GM12878 (cell line): Measurements from ENCODE around the gene OLIG2. TPM values are rescaled to one million over a fixed set of nuclear protein-coding genes. Genes with fewer than 3 reads are reported as not detected.

Source experiments
- ATAC-seq: fragments of 200-7000 bp; cut with Tn5 transposase; 3 replicates; pipeline ENCODE4 v1.9.1; 2020; ENCODE audit warnings: mild to moderate bottlenecking, moderate library complexity
- BruUV-seq: library from RNA; stranded (reverse); fragments of 400-500 nt; replicated peaks from 2 replicates; lab custom pipeline; 2021; lab: Mats Ljungman, UMichigan
- CTCF ChIA-PET: fragments of 300-600 bp; sonication (Branson Sonifier 250); formaldehyde crosslinking; extraction: SDS; loops from one replicate; lab custom pipeline; 2021; ENCODE audit warnings: inconsistent platforms; lab: Yijun Ruan, JAX
- POLR2A ChIA-PET: fragments of 350-600 bp; formaldehyde crosslinking; extraction: SDS; loops from one replicate; lab custom pipeline; 2021; ENCODE audit warnings: inconsistent platforms; lab: Charles Lee
- RAD21 ChIA-PET: fragments of 300-600 bp; sonication (Branson Sonifier 250); formaldehyde crosslinking; loops from one replicate; lab custom pipeline; 2023; ENCODE audit warnings: antibody characterized with exemption; ENCODE audit not compliant: unreplicated experiment; lab: Charles Lee
- SMC1A ChIA-PET: fragments of 300-600 bp; sonication (Branson Sonifier 250); formaldehyde crosslinking; loops from one replicate; lab custom pipeline; 2023; ENCODE audit not compliant: unreplicated experiment, uncharacterized antibody; lab: Charles Lee
- DNase-seq: peaks from one replicate; pipeline ENCODE4 v3.0.0-alpha.2; 2011; ENCODE audit warnings: low read depth, low spot score
- FAIRE-seq: peaks from 3 replicates; lab custom pipeline; 2011; peaks lifted over from hg19 to GRCh38; lab: Jason Lieb, UNC
- H2AFZ ChIP-seq: 2 replicates; pipeline ENCODE4 v1.6.0; 2011; ENCODE audit warnings: low read depth, low read length, control low read depth; ENCODE audit not compliant: control insufficient read depth
- H3K27ac ChIP-seq: 2 replicates; pipeline ENCODE4 v1.5.1; 2011; ENCODE audit warnings: control low read depth; ENCODE audit not compliant: control insufficient read depth, insufficient read depth
- H3K27me3 ChIP-seq, 2 experiments: replicated peaks in 1 of 2; 2 replicates each; pipeline versions ENCODE4 v1.6.0 to v1.6.1; 2011; ENCODE audit warnings: low read length in 1 of 2; ENCODE audit not compliant: control insufficient read depth in 2 of 2, insufficient read depth in 2 of 2
- H3K36me3 ChIP-seq, 2 experiments: 2 replicates each; pipeline ENCODE4 v1.5.1; 2011; ENCODE audit warnings: low read length in 1 of 2; ENCODE audit not compliant: control insufficient read depth in 2 of 2, insufficient read depth in 2 of 2
- H3K4me1 ChIP-seq: 2 replicates; pipeline ENCODE4 v1.6.1; 2011; ENCODE audit warnings: mild to moderate bottlenecking, low read length, moderate library complexity, mixed read lengths; ENCODE audit not compliant: control insufficient read depth, insufficient read depth
- H3K4me2 ChIP-seq: 2 replicates; pipeline ENCODE4 v1.6.0; 2011; ENCODE audit warnings: control low read depth; ENCODE audit not compliant: control insufficient read depth, insufficient read depth
- H3K4me3 ChIP-seq: fragments of 200-600 bp; sonication (generic); 2 replicates; pipeline ENCODE4 v1.5.1; 2016
- H3K79me2 ChIP-seq: 2 replicates; pipeline ENCODE4 v1.6.0; 2011; ENCODE audit warnings: low read length; ENCODE audit not compliant: control insufficient read depth, insufficient read depth
- H3K9ac ChIP-seq: 2 replicates; pipeline ENCODE4 v1.8.0; 2011; ENCODE audit warnings: low read length, control low read depth, mixed read lengths; ENCODE audit not compliant: control insufficient read depth, insufficient read depth
- H3K9me3 ChIP-seq: replicated peaks from 3 replicates; pipeline ENCODE4 v1.5.1; 2011; ENCODE audit warnings: mild to moderate bottlenecking, low read length; ENCODE audit not compliant: control insufficient read depth, insufficient read depth
- H4K20me1 ChIP-seq: 2 replicates; pipeline ENCODE4 v1.6.0; 2011; ENCODE audit not compliant: control insufficient read depth, insufficient read depth
- CREM ChIP-seq: IDR thresholded peaks from 2 replicates; pipeline ENCODE4 v1.6.1; 2014; ENCODE audit warnings: antibody characterized with exemption, low read depth
- FOXM1 ChIP-seq: IDR thresholded peaks from 2 replicates; pipeline ENCODE4 v1.6.1; 2012; ENCODE audit warnings: low read depth, mild to moderate bottlenecking, inconsistent platforms, low read length, moderate library complexity
- MEF2A ChIP-seq: IDR thresholded peaks from 2 replicates; pipeline ENCODE4 v1.6.1; 2011; ENCODE audit warnings: low read depth, mild to moderate bottlenecking, low read length, moderate library complexity; ENCODE audit not compliant: insufficient read depth
- MYB ChIP-seq: fragments of 150-350 bp; IDR thresholded peaks from 2 replicates; pipeline ENCODE4 v1.6.1; 2014; ENCODE audit warnings: mild to moderate bottlenecking, low read depth, low read length, borderline replicate concordance
- RUNX3 ChIP-seq: IDR thresholded peaks from 2 replicates; pipeline ENCODE4 v1.6.1; 2012; ENCODE audit warnings: low read length, inconsistent platforms
- SMAD5 ChIP-seq: IDR thresholded peaks from 2 replicates; pipeline ENCODE4 v1.6.1; 2016; ENCODE audit warnings: antibody characterized with exemption, low read depth
- SREBF2 ChIP-seq: IDR thresholded peaks from 2 replicates; pipeline ENCODE4 v1.6.1; 2012; ENCODE audit warnings: mild to moderate bottlenecking, low read length
- STAT3 ChIP-seq: IDR thresholded peaks from 2 replicates; pipeline ENCODE4 v1.6.1; 2011; ENCODE audit warnings: low read depth, low read length, improper control_type of control experiment
- WRNIP1 ChIP-seq: IDR thresholded peaks from 2 replicates; pipeline ENCODE4 v1.6.1; 2011; ENCODE audit warnings: low read depth, low read length, improper control_type of control experiment, borderline replicate concordance
- YBX1 ChIP-seq: fragments of 450-650 bp; IDR thresholded peaks from 2 replicates; pipeline ENCODE4 v1.6.1; 2016; ENCODE audit warnings: antibody characterized with exemption
- ZNF274 ChIP-seq: IDR thresholded peaks from one replicate; pipeline ENCODE4 v1.8.0; 2011; ENCODE audit not compliant: insufficient read length, insufficient read depth
- ZNF622 ChIP-seq: fragments of 450-650 bp; IDR thresholded peaks from 2 replicates; pipeline ENCODE4 v1.6.1; 2017; ENCODE audit warnings: mild to moderate bottlenecking, inconsistent platforms
- WGBS: methylation state at CpG from one replicate; pipeline ENCODE4 v1.1.6; 2016; ENCODE audit warnings: low lambda C conversion rate; ENCODE audit not compliant: insufficient replicate concordance, insufficient coverage; ENCODE audit errors: missing lambda C conversion rate; 5-methylcytosine and 5-hydroxymethylcytosine counted together
- in situ Hi-C: fragments of 300-500 bp; cut with MboI; formaldehyde crosslinking; loops from 9 replicates; pipeline ENCODE4 v1.14.3; 2018; ENCODE audit warnings: mixed read lengths
- intact Hi-C: fragments of 100-400 bp; cut with micrococcal nuclease; formaldehyde crosslinking; loops from one replicate; pipeline ENCODE4 v1.14.2; 2022; ENCODE audit not compliant: unreplicated experiment
- polyA plus RNA-seq, 11 experiments: library from polyadenylated mRNA; depleted of rRNA in 4 of 11; unstranded in 6 of 11; stranded (reverse) in 5 of 11; fragments of >200 nt; fragmentation: Nextera tagmentation in 4 of 11; fragmentation: Illumina TruSeq in 1 of 11; extraction: Ambion mirVana in 4 of 11; extraction: Trizol in 1 of 11; gene quantifications; 1 replicate in 1 of 11; 2 replicates in 10 of 11; pipeline versions ENCODE4 v1.2.1 to v1.2.3, GENCODE V29; 2011 to 2016; ENCODE audit warnings: inconsistent platforms in 2 of 11, missing spikeins in 2 of 11, low read depth in 1 of 11
- total RNA-seq, 4 experiments: library from RNA; depleted of rRNA in 3 of 4; stranded (reverse); fragments of >200 nt in 3 of 4; fragmentation: Illumina TruSeq in 1 of 4; extraction: Trizol in 1 of 4; gene quantifications; 2 replicates each; pipeline versions ENCODE4 v1.2.1 to v1.2.3, GENCODE V29; 2013 to 2021
- TF ChIP-seq, protein P1 (sequence below): fragments of 450-650 bp; IDR thresholded peaks from 2 replicates; pipeline ENCODE4 v1.6.1; 2017; ENCODE audit warnings: mild to moderate bottlenecking
- TF ChIP-seq, protein P2 (sequence below): IDR thresholded peaks from 2 replicates; pipeline ENCODE4 v1.6.1; 2012; ENCODE audit warnings: low read depth, low read length, improper control_type of control experiment
- TF ChIP-seq, protein P3 (sequence below): IDR thresholded peaks from 2 replicates; pipeline ENCODE4 v1.6.1; 2011; ENCODE audit warnings: mild to moderate bottlenecking, low read depth, low read length, moderate library complexity; ENCODE audit not compliant: insufficient replicate concordance

The OLIG2 gene
- total and polyA plus RNA-seq, 10 of the 15 experiments (the other 5 are each of a cell fraction or from before 2014, with no cell fraction given): not detected

DNA sequence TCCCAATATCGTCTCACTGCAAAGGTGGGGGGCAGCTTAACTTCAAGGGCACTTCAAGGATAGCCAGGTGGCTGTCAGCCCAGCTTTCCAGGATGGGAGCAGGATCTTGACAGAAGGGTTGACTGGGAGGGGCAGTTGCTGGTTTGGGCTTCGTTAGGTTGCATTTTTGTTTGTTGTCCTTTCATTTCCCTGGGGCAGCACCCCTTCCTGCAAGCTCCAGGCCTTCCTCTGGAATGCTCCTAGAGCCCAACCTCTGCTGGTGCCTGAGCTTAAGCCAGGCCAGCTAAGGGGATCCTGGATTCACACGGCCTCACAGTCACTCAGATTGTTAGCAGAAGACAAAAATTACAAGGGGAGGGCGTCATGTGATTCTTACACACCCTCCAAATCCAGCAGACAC lies 4.1 kb upstream of the OLIG2 start:
- TF ChIP-seq SREBF2: no peak
- TF ChIP-seq MEF2A: no peak
- TF ChIP-seq, protein P1, sequence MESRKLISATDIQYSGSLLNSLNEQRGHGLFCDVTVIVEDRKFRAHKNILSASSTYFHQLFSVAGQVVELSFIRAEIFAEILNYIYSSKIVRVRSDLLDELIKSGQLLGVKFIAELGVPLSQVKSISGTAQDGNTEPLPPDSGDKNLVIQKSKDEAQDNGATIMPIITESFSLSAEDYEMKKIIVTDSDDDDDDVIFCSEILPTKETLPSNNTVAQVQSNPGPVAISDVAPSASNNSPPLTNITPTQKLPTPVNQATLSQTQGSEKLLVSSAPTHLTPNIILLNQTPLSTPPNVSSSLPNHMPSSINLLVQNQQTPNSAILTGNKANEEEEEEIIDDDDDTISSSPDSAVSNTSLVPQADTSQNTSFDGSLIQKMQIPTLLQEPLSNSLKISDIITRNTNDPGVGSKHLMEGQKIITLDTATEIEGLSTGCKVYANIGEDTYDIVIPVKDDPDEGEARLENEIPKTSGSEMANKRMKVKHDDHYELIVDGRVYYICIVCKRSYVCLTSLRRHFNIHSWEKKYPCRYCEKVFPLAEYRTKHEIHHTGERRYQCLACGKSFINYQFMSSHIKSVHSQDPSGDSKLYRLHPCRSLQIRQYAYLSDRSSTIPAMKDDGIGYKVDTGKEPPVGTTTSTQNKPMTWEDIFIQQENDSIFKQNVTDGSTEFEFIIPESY: no peak
- no peak for TF ChIP-seq YBX1
- no peak for TF ChIP-seq MYB
- no peak for TF ChIP-seq RUNX3
- TF ChIP-seq SMAD5: no peak
- TF ChIP-seq ZNF274: no peak
- TF ChIP-seq FOXM1: no peak
- TF ChIP-seq WRNIP1: no peak
- no peak for TF ChIP-seq STAT3
- TF ChIP-seq CREM: no peak
- TF ChIP-seq, protein P2, sequence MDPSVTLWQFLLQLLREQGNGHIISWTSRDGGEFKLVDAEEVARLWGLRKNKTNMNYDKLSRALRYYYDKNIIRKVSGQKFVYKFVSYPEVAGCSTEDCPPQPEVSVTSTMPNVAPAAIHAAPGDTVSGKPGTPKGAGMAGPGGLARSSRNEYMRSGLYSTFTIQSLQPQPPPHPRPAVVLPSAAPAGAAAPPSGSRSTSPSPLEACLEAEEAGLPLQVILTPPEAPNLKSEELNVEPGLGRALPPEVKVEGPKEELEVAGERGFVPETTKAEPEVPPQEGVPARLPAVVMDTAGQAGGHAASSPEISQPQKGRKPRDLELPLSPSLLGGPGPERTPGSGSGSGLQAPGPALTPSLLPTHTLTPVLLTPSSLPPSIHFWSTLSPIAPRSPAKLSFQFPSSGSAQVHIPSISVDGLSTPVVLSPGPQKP: no peak
- no peak for TF ChIP-seq ZNF622
- TF ChIP-seq, protein P3, sequence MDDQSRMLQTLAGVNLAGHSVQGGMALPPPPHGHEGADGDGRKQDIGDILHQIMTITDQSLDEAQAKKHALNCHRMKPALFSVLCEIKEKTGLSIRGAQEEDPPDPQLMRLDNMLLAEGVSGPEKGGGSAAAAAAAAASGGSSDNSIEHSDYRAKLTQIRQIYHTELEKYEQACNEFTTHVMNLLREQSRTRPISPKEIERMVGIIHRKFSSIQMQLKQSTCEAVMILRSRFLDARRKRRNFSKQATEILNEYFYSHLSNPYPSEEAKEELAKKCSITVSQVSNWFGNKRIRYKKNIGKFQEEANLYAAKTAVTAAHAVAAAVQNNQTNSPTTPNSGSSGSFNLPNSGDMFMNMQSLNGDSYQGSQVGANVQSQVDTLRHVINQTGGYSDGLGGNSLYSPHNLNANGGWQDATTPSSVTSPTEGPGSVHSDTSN: no peak
- CTCF ChIA-PET: interaction anchor here (1.2 to 2.2 kb wide), 2 partner anchors 82 to 189 kb away, joined by 3 to 5 read pairs; no protein-coding TSS in a partner anchor

More for the DNA sequence above, 4.1 kb upstream of the OLIG2 start:
- Histone ChIP-seq H2AFZ (no peak overlapping the region), H4K20me1 (no peaks in the 10 kb centered on the region), H3K9me3 (no peaks in the 10 kb centered on the region; the same call in 2 of the 3 replicates), H3K4me3 (no peak overlapping the region), H3K4me1 (no peaks in the 10 kb centered on the region), H3K9ac (no peak overlapping the region), H3K36me3 (no peaks in the 10 kb centered on the region; a peak in 1 of 4 replicates), H3K79me2 (no peaks in the 10 kb centered on the region), H3K27ac (no peak overlapping the region), H3K4me2 (no peak overlapping the region), H3K27me3 (peaks cover 29 to 32% of the 10 kb centered on the region in 2 experiments)
- ChIA-PET POLR2A (no interaction called here), SMC1A (no interaction called here), RAD21 (no interaction called here)
- BruUV-seq: no TSS peak
- 2% methylated on average over 4 of the region's 4 CpGs for WGBS
- intact Hi-C loops (no loop called here), in situ Hi-C loops (no loop called here)
- FAIRE-seq: no peak
- ATAC-seq: no peak
- no peak for DNase-seq
